Measurements from ENCODE around the gene CYB561A3. TPM values are rescaled to one million over a fixed set of nuclear protein-coding genes. Genes with fewer than 3 reads are reported as not detected.

Gene CYB561A3
- total RNA-seq, 1 donor from 2014 or later = 39.0 TPM

DNA sequence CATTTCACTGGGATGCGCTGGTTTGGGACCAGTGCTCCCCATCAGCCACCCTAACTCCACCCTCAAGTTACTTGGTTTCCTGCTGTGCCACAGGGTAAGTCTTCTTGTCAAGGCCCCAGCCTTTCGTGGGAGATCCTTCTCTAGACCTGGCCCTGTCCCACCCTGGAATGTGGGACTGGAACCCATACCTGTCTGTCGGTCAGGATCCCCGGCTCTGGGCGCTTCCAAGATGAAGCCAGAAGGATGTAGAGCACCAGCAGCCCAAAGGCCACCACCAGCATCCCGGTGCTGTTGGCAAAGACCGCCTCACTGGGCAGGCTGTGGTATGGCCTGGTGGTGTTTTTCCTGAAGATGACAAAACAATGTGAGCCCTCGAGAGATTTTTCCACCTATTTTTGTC, 10.9 kb downstream of the CYB561A3 start:
- no peak for DNase-seq (ENCODE audit: low read depth)
- H3K27me3 ChIP-seq (ENCODE audit: control insufficient read depth, insufficient read depth, low read length) = no peaks in the 10 kb centered on the region
- H3K4me3 ChIP-seq (ENCODE audit: low read depth, low read length) = no peak overlapping the region
- H3K36me3 ChIP-seq (ENCODE audit: control insufficient read depth, insufficient read depth, low read length) = peaks cover 3% of the 10 kb centered on the region
- TF ChIP-seq CTCF (IDR thresholded peaks at IDR 0.05; ENCODE audit: insufficient read depth, low read length, poor library complexity, severe bottlenecking) = no peak

- peaks cover 3% of the 10 kb centered on the region for H3K36me3 ChIP-seq (ENCODE audit: control insufficient read depth, insufficient read depth, low read length)
- no peak for TF ChIP-seq CTCF (IDR thresholded peaks at IDR 0.05; ENCODE audit: insufficient read depth, low read length, poor library complexity, severe bottlenecking)
- no peak for DNase-seq (ENCODE audit: low read depth)
- H3K27me3 ChIP-seq (ENCODE audit: control insufficient read depth, insufficient read depth, low read length) = no peaks in the 10 kb centered on the region
- no peak overlapping the region for H3K4me3 ChIP-seq (ENCODE audit: low read depth, low read length)
Observed at GRCh38 chr11:61350336-61350735, 11.3 kb downstream of the CYB561A3 start.

GRCh38 chr11:61349916-61350315, 11.8 kb downstream of the CYB561A3 start:
- no peak for TF ChIP-seq CTCF (IDR thresholded peaks at IDR 0.05; ENCODE audit: insufficient read depth, low read length, poor library complexity, severe bottlenecking)
- Histone ChIP-seq H3K4me3 (ENCODE audit: low read depth, low read length) (no peak overlapping the region), H3K36me3 (ENCODE audit: control insufficient read depth, insufficient read depth, low read length) (peaks cover 3% of the 10 kb centered on the region), H3K27me3 (ENCODE audit: control insufficient read depth, insufficient read depth, low read length) (no peaks in the 10 kb centered on the region)
- DNase-seq (ENCODE audit: low read depth) = no peak

DNA sequence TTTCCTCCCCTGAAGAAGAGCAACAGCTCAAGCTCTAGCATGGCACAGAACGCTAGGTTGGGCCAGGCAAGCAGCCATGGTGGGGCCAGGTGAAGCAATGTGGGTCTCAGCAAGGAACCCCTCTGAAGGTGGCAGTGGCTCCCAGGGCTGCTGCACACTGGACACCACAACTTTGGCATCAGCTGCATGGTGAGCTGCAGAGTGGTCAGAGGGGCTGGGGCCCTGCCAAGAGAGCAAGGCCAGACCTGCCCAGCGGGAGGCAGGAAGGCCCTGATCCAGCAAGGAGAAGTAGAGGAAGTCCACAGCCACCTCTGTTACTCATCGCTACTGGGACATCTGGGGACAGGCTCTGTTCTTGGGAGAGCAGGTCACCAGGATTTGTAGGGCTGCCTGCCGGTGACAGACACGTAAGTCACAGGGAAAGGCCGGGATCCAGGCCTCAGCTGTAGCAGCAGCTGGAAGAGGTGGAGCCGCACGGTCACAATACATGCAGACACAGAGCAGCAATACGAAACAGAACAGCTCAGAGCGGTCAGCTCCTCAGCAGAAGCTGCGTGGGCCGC, 12.4 kb downstream of the CYB561A3 start:
- Histone ChIP-seq H3K27me3 (ENCODE audit: control insufficient read depth, insufficient read depth, low read length) (no peaks in the 10 kb centered on the region), H3K36me3 (ENCODE audit: control insufficient read depth, insufficient read depth, low read length) (peaks cover 3% of the 10 kb centered on the region), H3K4me3 (ENCODE audit: low read depth, low read length) (no peak overlapping the region)
- no peak for DNase-seq (ENCODE audit: low read depth)
- TF ChIP-seq CTCF (IDR thresholded peaks at IDR 0.05; ENCODE audit: insufficient read depth, low read length, poor library complexity, severe bottlenecking) = no peak

DNA sequence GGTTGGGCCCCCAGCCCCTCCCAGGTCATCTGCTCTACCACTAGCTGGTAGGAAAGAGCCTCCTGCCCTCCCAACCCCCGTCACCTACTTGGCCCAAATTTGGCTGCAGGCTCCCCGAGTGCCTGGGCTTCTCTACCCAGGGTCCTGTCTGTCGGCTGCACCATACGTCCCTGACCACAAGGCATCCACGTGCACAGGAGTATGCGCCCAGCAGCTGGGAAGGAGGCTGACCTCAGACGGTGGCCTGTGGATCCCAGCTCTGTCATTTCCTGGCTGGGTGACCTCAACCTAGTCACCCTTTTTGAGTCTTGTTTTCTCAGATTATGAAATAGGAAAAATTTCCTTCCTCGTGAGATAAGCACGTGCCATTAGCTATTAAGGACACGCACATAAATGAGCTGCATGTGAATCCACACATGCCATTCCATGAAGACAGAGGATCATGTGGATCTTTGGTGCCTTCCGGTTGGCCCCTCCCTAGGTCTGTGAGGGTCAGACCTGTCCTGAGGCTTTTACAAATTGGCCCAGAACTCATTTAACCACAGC, 13.7 kb downstream of the CYB561A3 start:
- no peak for TF ChIP-seq CTCF (IDR thresholded peaks at IDR 0.05; ENCODE audit: insufficient read depth, low read length, poor library complexity, severe bottlenecking)
- Histone ChIP-seq H3K36me3 (ENCODE audit: control insufficient read depth, insufficient read depth, low read length) (peaks cover 2% of the 10 kb centered on the region), H3K4me3 (ENCODE audit: low read depth, low read length) (no peak overlapping the region), H3K27me3 (ENCODE audit: control insufficient read depth, insufficient read depth, low read length) (no peaks in the 10 kb centered on the region)
- no peak for DNase-seq (ENCODE audit: low read depth)
